Fibroblast of skin of left quadriceps (primary cell): ENCODE results near the gene P2RX3.
"Not testable (repeated sequence)": the region's sequence is repeated elsewhere in the genome, so short reads cannot be mapped to it uniquely, and the experiment has no call there.

Experiments used
- DNase-seq, 2 experiments: peaks; one replicate each; pipeline ENCODE4 v3.0.0-alpha.2; 2013; ENCODE audit warnings: low read depth in 2 of 2

P2RX3 gene

GRCh38 chr11:57349491-57350274 lies 11.5 kb downstream of the P2RX3 start:
- no peak for DNase-seq

- DNase-seq = no peak
Measured at GRCh38 chr11:57353036-57353435, 14.9 kb downstream of the P2RX3 start.

- DNase-seq = no peak
Measured at GRCh38 chr11:57353446-57353845, 15.3 kb downstream of the P2RX3 start.

GRCh38 chr11:57353852-57354251 lies 15.7 kb downstream of the P2RX3 start:
- DNase-seq = no peak

GRCh38 chr11:57354699-57355098 lies 16.5 kb downstream of the P2RX3 start:
- DNase-seq = no peak

- no peak for DNase-seq
Measured at GRCh38 chr11:57356268-57356667, 18.1 kb downstream of the P2RX3 start.

GRCh38 chr11:57357310-57357709 lies 19.2 kb downstream of the P2RX3 start:
- DNase-seq = no peak

GRCh38 chr11:57357856-57358255 lies 19.7 kb downstream of the P2RX3 start:
- no peak for DNase-seq

- no peak for DNase-seq
Measured at GRCh38 chr11:57358543-57358961, 20.4 kb downstream of the P2RX3 start.

- no peak for DNase-seq
Measured at GRCh38 chr11:57358991-57359390, 20.8 kb downstream of the P2RX3 start.

GRCh38 chr11:57359396-57359795 lies 21.2 kb downstream of the P2RX3 start:
- no peak for DNase-seq

GRCh38 chr11:57359896-57360690 lies 21.9 kb downstream of the P2RX3 start:
- DNase-seq = no peak

- DNase-seq = no peak
Measured at GRCh38 chr11:57360991-57361390, 22.8 kb downstream of the P2RX3 start.

- DNase-seq = not testable (repeated sequence)
Measured at GRCh38 chr11:57361420-57361819, 23.3 kb downstream of the P2RX3 start.

GRCh38 chr11:57361926-57362325 lies 23.8 kb downstream of the P2RX3 start:
- no peak for DNase-seq

- DNase-seq = no peak
Measured at GRCh38 chr11:57363131-57364080, 25.3 kb downstream of the P2RX3 start.

GRCh38 chr11:57364851-57365660 lies 26.9 kb downstream of the P2RX3 start:
- no peak for DNase-seq

- DNase-seq = no peak
Measured at GRCh38 chr11:57368106-57368844, 30.1 kb downstream of the P2RX3 start.

GRCh38 chr11:57368845-57369232 lies 30.7 kb downstream of the P2RX3 start:
- no peak for DNase-seq

- DNase-seq = no peak
Measured at GRCh38 chr11:57370251-57370650, 32.1 kb downstream of the P2RX3 start.
